COLO668 (cell line): ENCODE results near the gene ERFE.

Experiments used
- DNase-seq: peaks from one replicate; lab custom pipeline; 2025; ENCODE audit not compliant: unreplicated experiment; lab: John Stamatoyannopoulos, UW

ERFE gene

DNA sequence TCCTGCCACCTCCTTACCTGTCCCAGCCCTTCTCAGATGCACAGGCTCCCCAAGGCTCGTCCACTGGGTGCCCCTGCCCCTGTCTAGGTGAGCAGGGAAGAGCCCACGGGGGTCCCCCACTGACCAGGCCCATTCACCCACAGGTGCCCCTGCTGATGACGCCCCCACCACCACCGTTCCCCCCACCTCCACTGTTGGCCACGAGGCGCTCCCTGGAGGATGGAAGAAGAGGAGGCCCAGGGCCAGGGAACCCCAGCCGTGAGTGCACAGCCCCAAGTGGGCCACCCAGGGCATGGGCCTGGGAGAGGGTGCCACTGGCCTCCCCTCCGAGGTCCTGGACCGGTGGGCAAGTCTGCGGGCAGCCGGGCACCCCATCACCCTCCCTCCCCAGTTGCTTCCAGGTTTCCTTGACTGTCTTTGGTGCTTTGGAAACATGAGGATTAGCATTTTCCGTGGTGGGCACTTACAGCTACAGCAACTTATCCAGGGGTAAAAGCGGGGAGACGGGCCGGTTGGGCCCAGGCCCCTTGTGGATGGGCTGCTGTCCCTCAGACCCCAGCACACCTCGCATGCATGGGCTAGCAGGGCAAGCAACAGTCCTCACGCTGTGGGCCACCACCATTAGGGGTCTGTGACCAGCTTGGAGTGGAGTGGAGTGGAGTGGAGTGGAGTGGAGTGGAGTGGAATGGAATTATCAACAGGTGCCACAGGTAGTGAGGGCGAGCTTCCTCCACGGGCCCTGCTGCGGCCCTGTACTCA, 33.5 kb upstream of the ERFE start:
- DNase-seq: no peak

DNA sequence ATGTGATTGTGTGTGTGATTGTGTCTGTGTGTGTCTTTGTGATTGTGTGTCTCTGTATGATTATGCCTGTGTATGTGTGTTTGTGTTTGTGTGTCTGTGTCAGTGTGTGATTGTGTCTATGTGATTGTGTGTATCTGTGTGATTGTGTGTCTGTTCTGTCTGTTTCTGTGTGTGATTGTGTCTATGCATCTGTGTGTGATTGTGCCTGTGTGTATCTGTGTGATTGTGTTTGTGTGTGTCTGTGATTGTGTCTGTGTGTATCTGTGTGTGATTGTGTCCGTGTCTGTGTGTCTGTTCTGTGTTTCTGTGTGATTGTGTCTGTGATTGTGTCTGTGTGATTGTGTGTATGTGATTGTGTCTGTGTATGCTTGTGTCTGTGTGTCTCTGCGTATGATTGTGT, 32.4 kb upstream of the ERFE start:
- DNase-seq: no peak

DNA sequence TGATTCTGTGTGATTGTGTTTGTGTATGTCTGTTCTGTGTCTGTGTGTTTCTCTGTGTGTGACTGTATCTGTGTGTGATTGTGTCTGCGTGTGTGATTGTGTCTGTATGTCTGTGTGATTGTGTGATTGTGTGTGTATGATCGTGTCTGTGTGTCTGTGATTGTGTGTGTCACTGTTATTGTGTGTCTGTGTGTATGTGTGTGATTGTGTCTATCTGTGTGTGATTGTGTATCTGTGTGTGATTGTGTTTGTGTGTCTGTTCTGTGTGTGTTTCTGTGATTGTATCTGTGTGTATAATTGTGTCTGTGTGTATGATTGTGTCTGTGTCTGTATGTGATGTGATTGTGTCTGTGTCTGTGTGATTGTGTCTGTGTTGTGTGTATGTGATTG, 32.0 kb upstream of the ERFE start:
- no peak for DNase-seq

DNA sequence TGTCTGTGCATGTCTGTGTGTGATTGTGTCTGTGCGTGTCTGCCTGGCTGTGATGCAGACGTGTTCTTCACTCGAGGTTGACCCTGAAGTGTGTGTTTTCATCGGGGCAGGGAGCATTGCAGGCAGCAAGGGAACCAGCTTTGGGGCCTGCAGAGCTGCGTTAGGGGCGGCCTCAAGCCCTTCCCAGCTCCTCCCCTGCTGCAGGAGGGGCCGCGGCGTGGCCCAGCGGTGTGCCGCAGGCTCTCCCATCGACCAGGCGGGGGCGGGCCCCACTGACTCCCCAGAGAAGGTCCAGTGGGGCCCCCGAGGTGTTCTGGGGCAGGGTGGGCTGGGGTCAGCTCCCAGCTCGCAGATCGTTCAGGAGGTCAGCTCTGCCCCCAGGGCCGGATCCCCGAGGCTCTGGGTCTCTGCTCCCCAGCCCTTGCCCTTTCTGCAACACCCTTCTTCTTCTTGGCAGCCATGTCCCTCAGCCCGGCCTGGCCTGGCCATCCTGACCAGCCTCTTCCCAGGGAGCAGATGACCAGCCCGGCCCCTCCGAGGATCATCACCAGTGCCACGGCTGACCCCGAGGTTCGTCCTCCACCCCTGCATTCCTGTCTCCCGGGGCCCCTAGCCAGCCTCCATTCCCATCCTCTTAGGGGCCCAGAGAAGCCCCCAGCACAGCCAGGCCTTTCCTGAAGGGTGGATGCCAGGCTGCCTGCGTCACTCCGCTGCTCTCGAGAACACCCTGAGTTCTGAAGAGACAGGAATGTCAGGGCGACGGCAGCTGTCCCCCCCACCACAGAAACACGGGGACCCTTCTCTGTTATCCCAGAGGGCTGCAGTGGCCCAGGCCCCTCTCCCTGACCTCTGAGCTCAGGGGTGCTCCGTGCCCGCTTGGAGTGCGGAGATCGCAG, 31.4 kb upstream of the ERFE start:
- DNase-seq: no peak

DNA sequence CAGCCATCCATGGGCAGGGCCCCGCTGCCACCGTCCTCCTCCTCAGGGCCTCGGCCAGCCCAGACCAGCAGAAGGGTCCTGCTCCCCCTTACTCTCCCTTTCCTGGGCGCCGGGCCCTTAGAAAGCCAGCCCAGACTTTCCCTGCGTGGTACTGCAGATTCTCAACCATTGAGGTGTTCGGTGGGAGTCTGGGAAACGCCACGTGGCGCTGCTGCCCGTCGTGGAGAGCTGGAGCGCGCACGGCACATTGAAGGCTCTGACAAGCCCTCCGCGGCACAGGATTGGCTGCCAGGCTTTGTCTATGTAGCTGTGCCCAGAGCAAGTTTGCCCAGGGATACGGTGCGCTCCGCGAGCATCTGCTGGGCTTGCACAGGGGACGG, 30.7 kb upstream of the ERFE start:
- no peak for DNase-seq

DNA sequence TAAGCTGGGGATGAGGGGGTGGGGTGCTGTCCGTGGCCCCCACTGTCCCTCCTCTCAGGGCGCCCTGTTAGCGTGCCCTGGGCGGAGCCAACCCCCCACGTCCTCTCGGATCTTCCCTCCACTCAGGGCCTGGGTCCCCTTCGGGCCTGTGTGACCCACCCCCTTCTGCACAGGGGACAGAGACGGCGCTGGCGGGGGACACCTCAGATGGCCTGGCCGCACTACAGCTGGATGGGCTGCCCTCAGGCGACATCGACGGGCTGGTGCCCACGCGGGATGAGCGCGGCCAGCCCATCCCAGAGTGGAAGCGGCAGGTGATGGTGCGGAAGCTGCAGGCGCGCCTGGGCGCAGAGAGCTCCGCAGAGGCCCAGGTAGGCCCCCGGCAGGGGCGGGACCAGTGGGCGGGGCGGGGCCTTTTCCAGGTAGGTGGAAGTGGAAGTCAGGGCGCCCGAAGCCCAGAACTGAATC, 30.2 kb upstream of the ERFE start:
- no peak for DNase-seq

DNA sequence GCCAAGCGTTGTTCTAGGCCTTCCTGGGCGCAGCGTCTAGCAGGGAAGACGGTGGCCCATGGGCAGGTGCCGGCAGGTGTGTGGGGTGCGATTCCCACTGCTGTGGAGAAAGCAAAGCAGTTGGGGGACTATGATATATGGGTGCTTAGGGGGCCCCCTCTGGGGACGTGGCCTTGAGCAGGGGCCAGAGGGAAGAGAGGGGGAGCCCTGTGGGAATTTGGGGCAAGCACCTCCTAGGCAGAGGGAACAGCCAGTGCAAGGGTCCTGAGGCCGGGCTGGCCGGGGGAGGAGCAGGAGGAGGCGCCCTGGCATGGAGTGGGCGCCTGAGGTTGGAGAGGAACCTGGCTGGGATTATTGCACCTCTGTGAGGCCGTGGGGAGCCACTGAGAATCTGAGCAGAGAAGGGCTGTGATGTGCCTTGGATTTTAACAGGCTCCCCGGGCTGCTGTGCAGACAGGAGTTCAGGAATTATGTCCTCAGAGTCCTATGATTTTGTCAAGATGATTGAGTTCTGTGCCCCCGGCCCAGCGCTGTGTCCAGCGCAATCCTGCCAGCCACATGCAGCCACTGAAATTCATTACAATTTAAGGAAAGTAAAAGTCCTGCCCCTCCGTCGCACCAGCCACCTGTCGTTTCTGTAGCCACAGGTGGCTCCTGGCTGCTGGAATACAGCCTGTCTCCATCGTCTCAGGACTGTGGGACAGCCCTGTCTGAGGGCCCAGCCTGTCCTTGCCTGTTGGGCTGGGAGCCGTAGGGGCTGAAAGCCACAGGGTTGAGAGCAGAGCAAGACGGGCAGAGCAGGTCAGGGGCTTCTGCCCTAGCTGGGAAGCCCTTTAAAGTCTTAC, 29.4 kb upstream of the ERFE start:
- DNase-seq: no peak

DNA sequence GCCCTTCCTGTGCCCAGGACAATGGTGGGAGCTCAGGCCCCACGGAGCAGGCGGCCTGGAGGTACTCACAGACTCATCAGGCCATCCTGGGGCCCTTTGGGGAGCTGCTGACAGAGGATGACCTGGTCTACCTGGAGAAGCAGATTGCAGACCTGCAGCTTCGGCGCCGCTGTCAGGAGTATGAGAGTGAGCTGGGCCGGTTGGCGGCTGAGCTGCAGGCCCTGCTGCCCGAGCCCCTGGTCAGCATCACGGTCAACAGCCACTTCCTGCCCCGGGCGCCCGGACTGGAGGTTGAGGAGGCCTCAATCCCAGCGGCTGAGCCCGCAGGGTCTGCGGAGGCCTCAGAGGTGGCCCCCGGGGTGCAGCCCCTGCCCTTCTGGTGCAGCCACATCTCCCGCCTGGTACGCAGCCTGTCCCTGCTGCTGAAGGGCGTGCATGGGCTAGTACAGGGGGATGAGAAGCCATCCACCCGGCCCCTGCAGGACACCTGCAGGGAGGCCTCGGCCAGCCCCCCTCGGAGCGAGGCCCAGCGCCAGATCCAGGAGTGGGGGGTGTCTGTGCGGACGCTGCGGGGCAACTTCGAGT, 28.6 kb upstream of the ERFE start:
- DNase-seq: no peak

DNA sequence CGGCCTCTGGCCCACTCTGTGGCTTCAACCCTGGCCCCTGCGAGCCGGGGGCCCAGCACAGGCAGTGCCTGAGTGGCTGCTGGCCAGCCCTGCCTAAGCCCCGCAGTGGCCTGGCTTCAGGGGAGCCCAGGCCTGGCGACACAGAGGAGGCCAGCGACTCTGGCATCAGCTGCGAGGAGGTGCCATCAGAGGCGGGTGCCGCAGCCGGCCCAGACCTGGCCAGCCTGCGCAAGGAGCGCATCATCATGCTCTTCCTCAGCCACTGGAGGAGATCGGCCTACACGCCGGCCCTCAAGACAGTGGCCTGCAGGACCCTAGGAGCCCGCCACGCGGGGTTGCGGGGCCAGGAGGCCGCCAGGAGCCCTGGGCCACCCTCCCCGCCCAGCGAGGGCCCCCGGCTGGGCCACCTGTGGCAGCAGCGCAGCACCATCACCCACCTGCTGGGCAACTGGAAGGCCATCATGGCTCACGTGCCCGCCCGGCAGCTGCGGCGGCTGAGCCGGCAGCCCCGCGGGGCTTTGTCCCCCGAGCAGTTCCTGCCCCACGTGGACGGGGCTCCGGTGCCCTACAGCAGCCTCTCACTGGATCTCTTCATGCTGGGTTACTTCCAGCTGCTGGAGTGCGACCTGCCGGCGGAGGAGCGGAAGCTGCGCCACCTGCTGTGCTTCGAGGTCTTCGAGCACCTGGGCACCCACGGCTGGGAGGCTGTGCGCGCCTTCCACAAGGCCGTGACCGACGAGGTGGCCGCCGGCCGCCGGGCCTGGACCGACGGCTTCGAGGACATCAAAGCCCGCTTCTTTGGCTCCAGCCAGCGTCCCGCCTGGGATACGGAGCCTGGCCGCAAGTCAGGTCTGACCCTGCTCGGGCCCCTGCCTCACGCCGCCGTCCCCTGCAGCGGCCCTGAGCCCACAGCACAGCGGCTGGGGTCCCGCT, 27.8 kb upstream of the ERFE start:
- peak; percentile 78 for DNase-seq

DNA sequence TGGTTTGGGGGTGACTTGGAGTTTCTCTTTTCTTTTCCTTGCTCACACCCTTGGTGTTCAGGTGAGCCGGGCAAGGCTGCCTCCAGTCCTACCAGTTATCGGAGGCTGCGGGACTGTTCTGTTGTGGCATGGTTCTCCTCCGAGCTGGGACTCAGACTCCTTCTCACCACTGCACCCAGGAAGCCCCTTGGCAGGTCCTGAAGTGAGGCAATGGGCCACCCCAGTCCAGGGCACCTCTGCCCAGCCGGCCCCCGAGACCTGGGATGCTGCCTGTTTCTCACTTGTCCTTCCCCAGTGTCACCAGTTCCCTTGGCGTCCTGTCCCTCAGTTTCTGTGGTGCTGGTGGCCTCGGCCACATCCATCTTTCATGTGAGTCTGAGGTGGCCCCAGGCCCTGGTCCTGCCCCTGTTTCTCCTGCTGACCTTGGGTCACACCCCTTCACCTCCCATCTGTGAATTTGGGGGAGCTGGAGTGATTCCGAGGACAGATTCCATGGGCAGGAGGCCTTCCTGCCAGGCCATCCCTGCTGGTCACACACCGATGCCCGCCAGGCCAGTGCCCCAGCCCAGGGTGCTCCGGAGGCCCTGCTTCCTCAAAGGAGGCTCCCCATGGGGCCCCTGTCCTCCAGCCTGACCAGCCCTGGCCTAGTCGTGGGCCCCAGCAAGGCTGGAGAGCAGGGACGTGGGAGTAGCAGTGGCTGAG, 26.9 kb upstream of the ERFE start:
- no peak for DNase-seq

DNA sequence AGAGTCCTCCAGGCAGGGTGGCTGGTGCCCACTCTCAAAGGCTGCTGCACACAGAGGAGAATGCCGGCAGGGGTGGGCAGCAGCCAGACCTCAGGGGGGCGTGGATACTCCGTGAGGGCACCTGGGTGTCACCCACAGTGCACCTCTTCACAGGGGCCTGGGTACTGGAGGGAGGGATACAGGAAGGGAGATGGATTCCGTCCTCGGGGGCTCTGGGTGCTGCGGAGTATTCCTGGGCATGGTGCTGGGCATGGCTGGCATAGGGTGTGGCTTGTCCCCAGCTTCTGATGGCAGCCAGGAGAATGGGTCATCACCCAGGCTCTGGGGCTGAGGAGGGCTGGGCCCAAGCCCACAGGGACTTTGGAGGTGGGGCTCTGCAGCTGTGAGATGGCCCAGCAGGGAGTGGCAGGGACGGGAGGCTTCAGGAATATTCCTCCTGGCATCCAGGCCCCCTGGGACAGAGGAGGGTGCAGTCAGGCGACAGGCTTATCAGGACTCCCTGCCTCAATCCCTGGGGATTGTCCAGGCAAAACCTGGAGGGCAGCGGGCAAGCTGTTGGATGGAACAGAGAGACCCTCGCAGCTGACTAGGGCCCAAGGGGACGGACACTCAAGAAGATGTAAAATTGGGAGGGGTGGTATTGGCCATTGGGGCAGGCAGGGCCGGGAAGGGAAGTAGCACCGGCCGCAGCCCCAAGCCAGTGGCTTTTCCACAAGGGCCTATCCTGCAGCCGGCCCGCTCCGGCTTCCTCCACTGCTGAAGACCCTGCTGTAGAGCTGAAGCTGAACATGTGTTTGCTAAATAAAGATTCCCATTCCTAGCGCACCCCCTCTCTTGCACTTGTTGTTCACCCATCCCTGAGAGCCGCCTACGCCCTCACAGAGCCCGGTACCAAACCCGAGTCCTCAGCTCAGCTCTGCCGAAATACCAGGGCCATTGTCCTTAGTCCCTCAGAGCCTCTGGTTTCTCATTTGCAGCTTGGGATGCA, 26.0 kb upstream of the ERFE start:
- no peak for DNase-seq

DNA sequence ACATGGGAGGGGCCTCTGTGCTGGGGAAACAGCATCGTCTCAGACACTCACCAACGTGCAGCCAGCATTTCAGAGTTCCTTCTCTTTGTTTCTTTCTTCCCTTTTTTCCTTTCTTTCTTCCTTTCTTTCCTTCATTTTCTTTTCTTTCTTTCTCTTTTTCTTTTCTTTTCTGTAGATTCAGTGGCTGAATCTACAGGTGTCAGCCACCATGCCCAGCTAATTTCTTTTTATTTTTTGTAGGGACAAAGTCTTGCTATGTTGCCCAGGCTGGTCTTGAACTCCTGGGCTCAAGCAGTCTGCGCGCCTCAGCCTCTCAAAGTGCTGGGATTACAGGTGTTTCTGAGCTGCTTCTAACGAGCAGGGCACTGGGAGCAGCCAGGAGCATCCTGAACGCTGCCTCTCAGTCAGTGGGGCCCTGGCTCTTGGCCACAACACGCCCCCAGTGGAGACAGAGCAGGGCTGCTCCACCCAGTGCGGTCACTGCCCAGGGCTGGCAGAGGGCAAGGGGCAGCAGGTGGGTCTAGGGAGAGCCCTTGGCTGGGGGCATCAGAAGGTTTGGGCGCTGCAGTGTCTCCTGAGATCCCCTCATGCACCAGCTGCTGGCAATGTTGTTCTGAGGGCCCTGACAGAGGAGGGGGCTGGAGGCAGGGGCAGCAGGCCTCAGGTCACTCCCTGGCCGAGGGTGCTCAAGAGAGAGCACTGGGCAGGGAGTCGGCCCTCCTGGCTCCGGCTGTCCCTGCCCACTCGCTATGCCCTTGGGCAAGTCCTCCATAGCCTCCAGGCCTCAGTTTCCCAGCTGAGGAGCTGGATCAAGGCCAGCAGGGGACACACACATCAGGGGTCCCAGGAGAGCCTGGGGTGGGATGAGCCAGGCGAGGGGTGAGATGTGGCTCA, 25.0 kb upstream of the ERFE start:
- no peak for DNase-seq

DNA sequence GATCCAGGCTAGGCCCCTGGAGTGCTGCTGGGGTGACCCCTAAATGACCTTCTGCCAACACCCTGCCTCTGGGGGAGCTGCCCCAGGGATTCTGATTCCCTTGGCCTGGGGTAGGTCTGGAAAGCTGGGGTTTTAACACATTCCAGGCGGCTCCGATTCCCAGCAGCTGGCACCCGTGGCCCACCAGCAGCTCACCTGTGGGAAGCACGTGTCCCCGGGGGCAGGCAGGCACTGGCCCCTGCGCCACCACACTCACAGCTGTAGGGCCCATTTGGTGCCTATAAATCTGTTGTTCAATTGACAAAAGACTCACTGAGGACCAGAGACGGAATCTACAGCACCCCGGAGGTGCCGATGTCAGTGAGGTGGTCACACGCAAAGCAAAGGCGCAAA, 24.4 kb upstream of the ERFE start:
- DNase-seq: no peak

DNA sequence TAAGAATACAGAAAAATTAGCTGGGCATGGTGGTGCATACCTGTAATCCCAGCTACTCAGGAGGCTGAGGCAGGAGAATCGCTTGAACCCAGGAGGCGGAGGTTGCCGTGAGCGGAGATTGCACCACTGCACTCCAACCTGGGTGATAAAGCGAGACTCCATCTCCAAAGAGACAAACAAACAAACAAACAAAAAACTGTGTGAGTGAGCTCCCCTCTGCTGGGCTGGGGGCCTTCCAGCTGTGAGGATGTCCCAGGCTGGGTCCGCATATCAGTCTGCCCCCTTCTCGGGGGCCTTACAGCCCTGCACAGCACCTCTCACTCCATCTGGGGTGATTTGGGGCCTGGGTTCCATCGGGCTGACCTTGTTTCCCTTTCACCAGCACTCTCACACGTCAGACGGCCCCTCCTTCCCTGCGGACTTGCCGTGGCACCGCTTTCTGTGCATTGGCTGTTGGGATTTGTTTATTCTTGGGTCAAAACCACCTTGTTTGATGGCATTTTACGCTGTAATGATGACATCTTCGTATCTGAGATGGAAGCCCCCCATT, 23.1 kb upstream of the ERFE start:
- no peak for DNase-seq

DNA sequence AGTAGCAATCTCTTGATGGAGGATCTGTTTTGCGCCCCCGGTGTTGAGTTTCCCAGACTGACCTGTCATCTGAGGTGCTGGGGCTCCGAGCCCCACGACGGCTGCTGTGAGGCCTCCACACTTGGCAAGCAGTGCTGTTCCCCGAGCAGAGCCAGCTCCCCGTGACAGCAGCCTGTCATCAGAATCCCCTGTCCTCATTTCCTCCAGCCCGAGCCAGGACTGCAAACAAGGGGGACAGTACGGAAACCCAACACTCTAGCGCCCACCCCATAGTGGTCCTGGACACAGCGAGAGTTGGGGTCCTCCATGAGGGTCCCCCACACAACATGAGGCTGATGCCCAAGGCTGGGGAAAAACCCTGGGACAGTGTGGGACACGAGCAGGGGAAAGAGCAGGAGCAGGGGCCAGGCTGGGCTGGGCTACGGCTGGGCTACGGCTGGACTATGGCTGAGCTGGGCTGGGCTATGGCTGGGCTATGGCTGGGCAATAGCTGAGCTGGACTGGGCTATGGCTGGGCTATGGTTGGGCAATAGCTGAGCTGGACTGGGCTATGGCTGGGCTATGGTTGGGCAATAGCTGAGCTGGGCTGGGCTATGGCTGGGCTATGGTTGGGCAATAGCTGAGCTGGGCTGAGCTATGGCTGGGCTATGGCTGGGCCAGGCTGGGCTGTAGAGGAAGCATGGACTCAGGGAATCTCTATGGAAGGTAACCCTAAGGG, 21.8 kb upstream of the ERFE start:
- no peak for DNase-seq

DNA sequence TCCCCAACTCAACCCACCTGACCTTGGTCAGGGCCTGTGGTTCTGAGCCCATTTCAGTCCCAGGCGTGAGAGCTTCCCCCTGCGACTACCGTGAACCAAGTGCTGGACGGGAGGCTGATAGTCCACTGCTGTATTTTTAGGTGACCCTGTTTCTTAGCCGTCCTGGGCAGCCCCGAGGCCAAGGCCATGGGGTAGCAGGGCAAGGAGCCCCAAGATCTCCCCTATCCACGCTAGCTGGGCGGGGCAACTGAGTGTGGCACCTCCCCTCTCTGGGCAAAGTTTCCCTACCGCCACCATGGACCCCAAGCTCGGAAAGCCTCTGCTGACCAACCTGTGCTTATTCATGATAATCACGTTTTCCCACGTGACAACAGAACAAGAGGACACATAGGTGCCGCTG, 20.9 kb upstream of the ERFE start:
- DNase-seq: no peak
